Epithelial cell of proximal tubule (primary cell): ENCODE results near the gene GLMN. TPM values are rescaled to one million over a fixed set of nuclear protein-coding genes. Genes with fewer than 3 reads are reported as not detected.

Source experiments
- DNase-seq: peaks from one replicate; pipeline ENCODE4 v3.0.0-alpha.2; 2011; ENCODE audit warnings: low read depth
- H3K4me3 ChIP-seq: 2 replicates; pipeline ENCODE4 v1.5.1; 2011; ENCODE audit warnings: low read depth, mild to moderate bottlenecking, low read length
- CTCF ChIP-seq: conservative IDR thresholded peaks from 2 replicates; pipeline ENCODE4 v1.5.1; 2012; ENCODE audit warnings: low read depth, mild to moderate bottlenecking, low read length
- total RNA-seq: library from RNA; depleted of rRNA; stranded (reverse); fragments of >200 nt; gene quantifications from 2 replicates; pipeline ENCODE4 v1.2.3, GENCODE V29; 2015

GLMN gene
- total RNA-seq, 1 donor from 2014 or later = 7.0 TPM

GRCh38 chr1:92219028-92219427 lies 79.8 kb downstream of the GLMN start:
- no peak for DNase-seq
- no peak for TF ChIP-seq CTCF
- no peak overlapping the region for H3K4me3 ChIP-seq

GRCh38 chr1:92218559-92218958 lies 80.2 kb downstream of the GLMN start:
- no peak overlapping the region for H3K4me3 ChIP-seq
- TF ChIP-seq CTCF = no peak
- DNase-seq = no peak

- no peak for TF ChIP-seq CTCF
- H3K4me3 ChIP-seq = no peak within 1 kb of the TSS
- no peak for DNase-seq
These were observed 81.1 kb downstream of the GLMN start, which contains the start of gene C1orf146 for GRCh38 chr1:92217721-92218120. TSS of gene C1orf146 (plus strand) at chr1:92217915. CDS start at chr1:92231421, 13,506 bp downstream.

GRCh38 chr1:92211166-92211565 lies 87.6 kb downstream of the GLMN start:
- TF ChIP-seq CTCF = no peak
- no peak overlapping the region for H3K4me3 ChIP-seq
- no peak for DNase-seq

GRCh38 chr1:92210701-92211100 lies 88.1 kb downstream of the GLMN start:
- H3K4me3 ChIP-seq = no peak overlapping the region
- no peak for TF ChIP-seq CTCF
- no peak for DNase-seq

GRCh38 chr1:92203105-92203504 lies 95.7 kb downstream of the GLMN start:
- DNase-seq = no peak
- TF ChIP-seq CTCF = no peak
- H3K4me3 ChIP-seq = no peak overlapping the region

GRCh38 chr1:92201973-92202372 lies 96.8 kb downstream of the GLMN start:
- H3K4me3 ChIP-seq = no peak overlapping the region
- TF ChIP-seq CTCF = no peak
- DNase-seq = no peak

Other genes starting within 250 kb of the GLMN start
- 0.14 TPM in 1 of 2 replicates, not detected in the other for gene SETSIP, start 223.6 kb downstream of the GLMN start, total RNA-seq
- gene BTBD8, start 218.6 kb downstream of the GLMN start, total RNA-seq = 1.8 and 8.7 TPM in 2 replicates
- gene C1orf146, start 81.1 kb downstream of the GLMN start, total RNA-seq = not detected in 2 replicates
- 3.7 and 12.1 TPM in 2 replicates for gene RPAP2, start 72 bp upstream of the GLMN start, total RNA-seq
- gene GFI1, start 187.9 kb upstream of the GLMN start, total RNA-seq = 0.12 and 0.14 TPM in 2 replicates